Hematopoietic multipotent progenitor cell treated with erythropoietin and hydrocortisone succinate and interleukin-3 and kit ligand, for 15 days (in vitro differentiated cells): ENCODE data around the gene GRIN1.

ENCODE experiments used
- DNase-seq: peaks from one replicate; pipeline ENCODE4 v3.0.0-alpha.2; 2015; ENCODE audit warnings: low spot score

GRIN1 gene

DNA sequence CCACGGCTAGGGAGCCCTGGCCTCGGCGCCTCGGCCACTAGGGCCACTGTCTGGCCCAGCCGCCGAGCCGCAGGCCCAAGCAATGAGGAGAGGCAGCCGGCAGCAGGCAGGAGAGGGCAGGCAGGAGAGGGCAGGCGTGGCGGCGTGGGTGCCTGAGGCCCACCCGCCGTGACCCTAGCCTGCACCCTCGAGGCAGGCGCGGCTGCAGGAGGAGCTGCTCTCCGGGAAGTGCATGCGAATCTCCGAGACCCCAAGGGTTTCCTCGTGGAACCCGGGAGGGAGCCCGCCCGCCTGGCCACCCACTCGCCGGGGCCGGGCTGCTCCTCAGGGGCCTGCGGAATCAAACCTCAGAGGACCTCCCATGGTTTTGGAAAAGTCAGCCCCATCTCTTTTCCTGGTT, 9.3 kb downstream of the GRIN1 start:
- no peak for DNase-seq

DNA sequence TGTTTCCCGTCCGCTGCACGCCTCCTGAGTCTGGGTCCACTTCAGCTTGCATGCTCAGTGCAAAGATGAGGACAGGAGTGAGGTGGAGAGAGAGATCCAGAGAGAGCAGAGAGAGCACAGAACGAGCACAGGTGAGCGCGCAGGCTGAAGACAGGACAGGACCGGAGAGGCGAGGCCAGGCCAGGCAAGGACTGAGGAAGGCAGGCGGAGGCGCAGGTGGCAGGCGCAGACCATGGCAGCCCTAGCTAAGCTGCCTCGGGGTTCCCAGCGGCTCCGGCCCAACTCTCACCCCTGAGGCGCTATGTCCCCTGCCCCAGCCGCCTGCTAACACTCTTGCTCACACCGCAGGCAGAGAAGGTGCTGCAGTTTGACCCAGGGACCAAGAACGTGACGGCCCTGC, 9.7 kb downstream of the GRIN1 start:
- DNase-seq, result no peak

DNA sequence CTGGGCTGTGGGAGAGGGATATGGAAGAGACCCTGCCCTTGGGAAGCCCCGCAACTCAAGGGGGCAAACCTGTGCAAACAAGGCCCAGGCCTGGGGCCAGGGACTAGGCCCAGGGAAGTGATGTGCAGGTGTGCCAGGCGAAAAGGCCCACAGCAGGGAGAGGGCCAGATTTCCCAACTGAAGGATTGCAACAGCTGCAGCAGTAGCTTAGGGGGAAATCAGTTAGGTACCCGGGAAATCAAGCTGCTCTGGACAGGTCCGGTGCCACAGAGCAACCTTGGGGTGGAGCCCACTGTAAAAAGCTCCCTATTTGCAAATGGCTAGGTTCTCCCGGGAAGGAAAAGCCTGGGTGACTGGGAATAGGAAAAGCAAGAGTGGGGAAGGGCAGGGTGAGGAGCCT, 10.4 kb downstream of the GRIN1 start:
- DNase-seq, result no peak

DNA sequence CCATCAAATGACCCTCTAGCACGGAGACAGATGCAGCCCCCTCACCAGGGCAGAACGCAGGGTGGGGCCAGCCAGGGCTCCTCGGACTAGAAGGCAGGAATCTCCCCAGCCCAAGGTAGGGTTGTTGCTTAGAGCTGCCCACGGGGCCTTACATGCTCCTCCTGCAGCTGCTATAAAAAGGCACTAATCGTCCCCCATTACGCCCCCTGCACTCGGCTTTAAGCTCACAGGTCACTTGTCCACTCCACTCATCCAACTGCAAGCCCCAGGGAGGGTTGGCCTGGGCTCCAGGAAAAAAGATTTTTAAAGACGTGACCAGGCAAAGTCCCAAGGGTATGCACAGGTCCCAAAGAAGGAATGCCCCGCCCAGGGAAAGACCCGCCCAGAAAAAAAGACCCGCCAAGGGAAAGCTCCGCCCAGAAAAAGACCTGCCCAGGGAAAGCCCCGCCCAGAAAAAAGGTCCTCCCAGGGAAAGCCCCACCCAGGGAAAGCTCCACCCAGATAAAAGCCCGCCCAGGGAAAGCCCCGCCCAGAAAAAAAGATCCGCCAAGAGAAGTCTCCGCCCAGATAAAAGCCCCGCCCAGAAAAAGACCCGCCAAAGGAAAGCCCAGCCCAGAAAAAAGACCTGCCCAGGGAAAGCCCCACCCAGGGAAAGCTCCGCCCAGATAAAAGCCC, 11.1 kb downstream of the GRIN1 start:
- DNase-seq, result no peak

DNA sequence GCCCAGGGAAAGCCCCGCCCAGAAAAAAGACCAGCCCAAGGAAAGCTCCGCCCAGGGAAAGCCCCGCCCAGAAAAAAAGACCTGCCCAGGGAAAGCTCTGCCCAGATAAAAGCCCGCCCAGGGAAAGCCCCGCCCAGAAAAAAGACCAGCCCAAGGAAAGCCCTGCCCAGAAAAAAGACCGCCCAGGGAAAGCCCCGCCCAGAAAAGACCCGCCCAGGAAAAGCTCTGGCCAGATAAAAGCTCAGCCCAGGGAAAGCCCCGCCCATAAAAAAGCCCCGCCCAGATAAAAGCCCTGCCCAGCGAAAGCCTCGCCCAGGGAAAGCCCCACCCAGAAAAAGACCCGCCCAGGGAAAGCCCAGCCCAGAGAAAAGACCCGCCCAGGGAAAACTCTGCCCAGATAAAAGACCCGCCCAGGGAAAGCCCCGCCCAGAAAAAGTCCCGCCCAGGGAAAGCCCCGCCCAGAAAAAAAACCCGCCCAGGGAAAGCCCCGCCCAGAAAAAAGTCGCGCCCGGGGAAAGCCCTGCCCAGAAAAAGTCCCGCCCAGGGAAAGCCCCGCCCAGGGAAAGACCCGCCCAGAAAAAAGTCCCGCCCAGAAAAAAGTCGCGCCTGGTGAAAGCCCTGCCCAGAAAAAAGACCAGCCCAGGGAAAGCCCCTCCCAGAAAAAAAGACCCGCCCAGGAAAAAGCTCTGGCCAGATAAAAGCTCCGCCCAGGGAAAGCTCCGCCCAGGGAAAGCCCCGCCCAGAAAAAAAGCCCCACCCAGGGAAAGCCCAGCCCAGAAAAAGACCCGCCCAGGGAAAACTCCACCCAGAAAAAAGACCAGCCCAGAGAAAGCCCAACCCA, 11.9 kb downstream of the GRIN1 start:
- peak; percentile 27 for DNase-seq

DNA sequence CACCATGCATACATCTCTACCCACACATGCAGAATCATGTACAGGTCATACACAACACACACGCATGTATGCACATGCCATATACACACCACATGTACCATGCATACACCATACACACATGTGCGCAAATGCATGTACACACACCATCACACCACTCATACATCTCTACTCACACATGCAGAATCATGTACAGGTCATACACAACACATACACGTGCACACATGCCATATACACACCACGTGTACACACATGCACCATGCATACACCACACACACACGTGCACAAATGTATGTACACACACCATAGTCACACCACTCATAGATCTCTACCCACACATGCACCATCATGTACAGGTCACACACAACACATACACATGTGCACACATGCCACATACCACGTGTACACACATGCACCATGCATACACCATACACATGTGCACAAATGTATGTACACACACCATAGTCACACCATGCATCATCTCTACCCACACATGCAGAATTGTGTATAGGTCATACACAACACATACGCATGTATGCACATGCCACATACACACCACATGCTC, 14.0 kb downstream of the GRIN1 start:
- DNase-seq, result no peak

DNA sequence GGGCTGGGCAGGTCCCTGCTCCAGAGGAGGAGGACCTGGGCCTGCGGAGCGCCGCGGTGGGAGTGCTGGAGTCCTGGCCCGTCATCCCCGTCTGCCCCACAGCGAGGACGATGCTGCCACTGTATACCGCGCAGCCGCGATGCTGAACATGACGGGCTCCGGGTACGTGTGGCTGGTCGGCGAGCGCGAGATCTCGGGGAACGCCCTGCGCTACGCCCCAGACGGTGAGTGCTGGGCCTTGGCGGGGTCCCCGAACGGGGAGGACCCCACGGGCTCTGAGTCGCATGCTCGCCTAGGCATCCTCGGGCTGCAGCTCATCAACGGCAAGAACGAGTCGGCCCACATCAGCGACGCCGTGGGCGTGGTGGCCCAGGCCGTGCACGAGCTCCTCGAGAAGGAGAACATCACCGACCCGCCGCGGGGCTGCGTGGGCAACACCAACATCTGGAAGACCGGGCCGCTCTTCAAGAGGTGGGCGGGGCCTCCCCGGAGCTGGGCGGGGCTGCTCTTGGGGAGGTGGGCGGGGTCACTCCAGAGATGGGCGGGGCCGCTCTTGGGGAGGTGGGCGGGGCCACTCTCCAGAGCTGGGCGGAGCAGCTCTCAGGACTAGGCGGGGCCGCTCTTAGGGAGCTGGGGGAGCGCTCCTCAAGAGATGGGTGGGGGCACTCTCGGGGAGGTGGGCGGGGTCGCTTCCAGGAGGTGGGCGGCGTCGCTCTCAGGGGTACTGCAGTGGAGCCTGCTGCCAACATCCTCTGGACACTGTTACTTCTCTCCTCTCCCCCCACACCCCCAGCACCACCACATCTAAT, 17.8 kb downstream of the GRIN1 start:
- peak; percentile 81 for DNase-seq

DNA sequence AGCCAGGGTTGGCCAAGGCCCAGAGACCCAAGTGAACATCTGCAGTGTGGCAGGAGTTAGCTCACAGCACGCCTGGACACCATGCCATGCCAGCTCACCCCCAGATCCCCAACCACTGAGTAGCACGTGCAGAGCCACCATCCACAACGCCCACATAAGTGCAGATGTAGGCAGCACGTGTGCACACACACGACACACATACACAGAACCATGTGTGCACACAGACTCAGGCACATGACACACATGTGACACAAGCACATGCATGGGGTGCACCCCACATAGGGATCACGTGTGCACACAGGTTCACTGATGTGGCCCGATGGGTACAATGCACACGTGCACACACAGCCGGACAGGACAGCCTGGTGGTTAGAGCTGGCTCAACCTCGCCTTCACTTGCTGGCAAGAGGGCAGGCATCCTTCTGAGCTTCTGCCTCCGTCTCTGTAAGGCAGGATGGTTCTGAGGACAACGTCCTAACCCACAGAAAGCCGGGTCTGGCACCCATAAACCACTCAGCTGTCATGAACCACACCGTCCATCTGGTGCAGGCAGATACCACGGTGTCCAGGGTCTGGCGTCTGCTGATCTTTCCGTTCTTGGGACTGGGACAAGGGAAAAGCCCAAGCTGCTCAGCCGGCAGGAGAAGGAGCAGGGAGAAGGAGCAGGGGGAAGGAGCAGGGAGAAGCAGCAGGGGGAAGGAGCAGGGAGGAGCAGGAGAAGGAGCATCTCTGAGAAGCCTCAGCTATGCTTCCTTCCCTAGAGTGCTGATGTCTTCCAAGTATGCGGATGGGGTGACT, 18.9 kb downstream of the GRIN1 start:
- DNase-seq, result no peak

DNA sequence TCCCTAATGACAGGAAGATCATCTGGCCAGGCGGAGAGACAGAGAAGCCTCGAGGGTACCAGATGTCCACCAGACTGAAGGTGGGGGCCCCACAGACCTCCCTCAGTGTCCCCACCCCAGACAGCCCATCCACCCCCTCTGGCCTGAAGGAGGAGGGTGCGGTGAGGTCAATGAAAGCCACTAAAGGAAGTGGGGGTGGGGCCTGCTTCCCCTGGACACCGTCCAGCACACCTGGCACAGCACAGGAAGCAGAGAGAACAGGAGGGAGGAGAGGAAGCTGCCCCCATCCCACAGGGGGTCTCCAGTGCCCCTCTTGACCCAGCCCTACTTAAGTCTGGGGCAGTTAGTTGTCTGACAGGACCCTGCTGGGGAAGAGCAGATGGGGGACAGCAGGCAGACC, 19.7 kb downstream of the GRIN1 start:
- DNase-seq, result no peak

DNA sequence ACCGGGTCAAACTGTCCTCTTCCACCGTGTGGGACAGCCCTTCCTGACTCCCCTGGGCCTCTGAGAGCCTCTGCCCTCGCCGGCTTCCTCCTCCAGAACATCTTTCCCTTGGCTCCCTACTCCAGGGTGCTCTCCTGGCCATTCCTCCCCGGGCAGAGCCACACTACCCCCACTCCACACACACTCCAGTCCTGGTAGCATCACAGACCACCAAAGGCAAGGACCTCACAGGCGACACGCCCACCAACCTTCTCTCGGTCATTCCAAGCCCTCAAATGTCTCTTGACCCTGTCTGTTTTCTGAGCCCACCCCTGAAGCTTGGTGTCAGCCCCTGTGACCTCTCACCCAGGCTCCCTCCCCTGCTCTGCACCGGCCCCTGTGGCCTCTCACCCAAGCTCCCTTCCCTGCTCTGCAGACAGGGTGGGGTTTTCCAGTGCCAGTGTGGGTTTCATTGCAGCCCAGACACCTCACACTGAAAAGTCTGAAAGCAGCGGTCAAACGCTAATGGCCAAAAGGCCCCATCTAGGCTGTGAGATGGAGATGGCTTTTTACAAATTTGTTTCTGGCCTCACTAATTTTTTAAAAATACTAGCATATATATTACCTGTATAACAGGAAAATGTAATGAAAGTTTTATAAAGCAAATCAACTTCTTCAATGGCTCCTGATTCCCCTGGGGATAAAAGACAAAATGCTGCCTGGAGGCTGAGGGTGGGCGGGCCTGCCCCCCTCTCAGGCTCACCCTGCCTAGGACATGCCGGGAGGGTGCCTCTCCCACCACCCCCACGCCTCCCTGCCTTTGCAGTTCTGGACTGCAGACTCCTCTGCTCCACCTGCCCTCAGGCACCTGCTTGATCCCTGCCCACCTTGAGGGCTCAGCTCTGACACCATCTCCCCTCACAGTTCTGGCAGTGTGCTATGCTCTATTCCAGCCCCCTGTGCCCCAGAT, 20.4 kb downstream of the GRIN1 start:
- DNase-seq, result no peak

DNA sequence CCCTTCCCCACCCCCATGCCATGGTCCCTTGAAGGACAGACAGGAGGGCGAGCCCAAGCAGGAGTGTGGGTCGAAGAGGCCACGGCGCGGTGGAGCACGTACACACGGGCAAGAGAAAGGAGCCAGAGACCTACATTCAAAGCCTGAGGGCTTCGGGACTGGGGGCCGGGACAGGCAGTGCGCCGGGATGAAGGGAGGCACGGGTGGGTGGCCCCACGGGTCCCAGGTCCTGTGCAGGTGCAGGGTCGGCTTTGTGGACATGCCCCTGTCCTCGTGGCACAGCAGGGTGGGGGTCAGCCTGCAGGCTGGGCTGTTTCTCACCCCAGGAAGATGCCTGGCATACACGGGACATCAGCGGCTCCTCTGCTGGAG, 21.1 kb downstream of the GRIN1 start:
- DNase-seq, result no peak

DNA sequence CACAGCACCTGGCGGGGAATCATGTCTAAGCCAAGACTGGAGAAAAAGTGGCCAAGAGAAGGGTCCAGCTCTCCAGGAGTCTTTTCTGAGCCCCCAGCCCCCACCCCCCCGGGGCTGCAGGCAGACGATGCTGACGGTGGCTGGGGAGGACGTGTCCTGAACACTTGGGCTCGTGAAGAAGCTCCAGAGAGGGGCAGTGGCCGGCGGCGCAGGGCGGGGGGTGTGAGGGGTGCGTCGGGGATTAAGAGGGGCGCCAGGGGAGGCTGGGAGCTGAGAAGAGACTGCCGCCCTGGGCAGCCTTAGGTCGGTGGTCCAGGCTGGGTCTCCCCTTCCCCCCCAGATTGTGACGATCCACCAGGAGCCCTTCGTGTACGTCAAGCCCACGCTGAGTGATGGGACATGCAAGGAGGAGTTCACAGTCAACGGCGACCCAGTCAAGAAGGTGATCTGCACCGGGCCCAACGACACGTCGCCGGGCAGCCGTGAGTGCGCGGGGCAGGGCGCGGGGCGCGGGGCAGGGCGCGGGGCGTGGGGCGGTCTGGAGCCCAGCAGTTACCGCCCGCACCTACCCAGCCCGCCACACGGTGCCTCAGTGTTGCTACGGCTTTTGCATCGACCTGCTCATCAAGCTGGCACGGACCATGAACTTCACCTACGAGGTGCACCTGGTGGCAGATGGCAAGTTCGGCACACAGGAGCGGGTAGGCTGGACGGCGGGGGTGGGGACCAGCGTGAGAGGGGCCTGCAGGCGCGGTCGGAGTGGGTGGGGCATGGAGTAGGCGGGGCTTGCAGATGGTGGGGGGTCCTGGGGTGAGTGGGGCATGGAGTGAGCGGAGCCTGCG, 22.0 kb downstream of the GRIN1 start:
- DNase-seq, result no peak

DNA sequence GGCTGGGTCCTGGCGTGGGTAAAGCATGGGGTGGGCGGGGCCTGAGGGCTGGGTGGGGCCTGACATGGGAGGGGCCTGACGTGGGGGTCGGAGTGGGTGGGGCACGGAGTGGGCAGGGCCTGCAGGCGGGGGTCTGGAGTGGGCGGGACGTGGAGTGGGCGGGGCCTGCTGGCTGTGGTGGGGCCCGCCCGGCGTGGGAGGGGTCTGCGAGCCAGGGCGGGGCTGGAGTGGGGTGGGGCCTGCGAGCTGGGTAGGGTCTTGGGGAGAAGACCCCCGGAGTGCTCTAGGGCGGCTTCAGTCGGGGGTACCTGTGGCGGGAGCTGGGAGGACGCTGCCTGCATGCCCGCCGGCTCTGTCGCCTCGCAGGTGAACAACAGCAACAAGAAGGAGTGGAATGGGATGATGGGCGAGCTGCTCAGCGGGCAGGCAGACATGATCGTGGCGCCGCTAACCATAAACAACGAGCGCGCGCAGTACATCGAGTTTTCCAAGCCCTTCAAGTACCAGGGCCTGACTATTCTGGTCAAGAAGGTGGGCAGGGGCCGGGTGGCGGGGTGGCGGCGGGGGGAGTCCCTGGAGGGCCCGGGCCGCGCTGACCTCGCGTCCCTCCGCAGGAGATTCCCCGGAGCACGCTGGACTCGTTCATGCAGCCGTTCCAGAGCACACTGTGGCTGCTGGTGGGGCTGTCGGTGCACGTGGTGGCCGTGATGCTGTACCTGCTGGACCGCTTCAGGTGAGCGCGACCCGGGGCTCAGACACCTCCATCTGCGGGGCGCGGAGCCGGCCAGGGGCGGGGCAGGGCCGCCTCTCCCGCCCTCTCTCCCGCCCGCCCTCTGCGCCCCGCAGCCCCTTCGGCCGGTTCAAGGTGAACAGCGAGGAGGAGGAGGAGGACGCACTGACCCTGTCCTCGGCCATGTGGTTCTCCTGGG, 22.9 kb downstream of the GRIN1 start:
- DNase-seq, result no peak

DNA sequence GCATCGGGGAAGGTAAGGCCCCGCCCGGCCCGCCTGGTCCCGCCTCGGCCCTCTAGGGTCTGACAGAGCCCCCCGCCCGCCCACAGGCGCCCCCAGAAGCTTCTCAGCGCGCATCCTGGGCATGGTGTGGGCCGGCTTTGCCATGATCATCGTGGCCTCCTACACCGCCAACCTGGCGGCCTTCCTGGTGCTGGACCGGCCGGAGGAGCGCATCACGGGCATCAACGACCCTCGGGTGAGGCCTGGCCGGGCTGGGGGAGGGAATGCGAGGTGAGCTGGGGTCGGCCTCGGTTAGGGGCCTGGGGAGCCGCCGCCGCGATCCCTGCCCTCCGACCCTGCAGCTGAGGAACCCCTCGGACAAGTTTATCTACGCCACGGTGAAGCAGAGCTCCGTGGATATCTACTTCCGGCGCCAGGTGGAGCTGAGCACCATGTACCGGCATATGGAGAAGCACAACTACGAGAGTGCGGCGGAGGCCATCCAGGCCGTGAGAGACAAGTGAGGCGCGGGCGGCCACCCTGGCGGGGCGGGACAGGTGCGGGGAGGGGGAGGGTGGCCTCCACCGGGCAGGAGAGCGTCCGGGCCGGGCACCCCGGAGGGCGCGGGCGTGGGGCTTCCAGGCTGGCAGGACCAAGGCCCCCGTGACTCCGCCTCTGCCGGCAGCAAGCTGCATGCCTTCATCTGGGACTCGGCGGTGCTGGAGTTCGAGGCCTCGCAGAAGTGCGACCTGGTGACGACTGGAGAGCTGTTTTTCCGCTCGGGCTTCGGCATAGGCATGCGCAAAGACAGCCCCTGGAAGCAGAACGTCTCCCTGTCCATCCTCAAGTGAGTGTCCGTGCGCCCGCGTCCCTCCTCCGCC, 23.8 kb downstream of the GRIN1 start:
- DNase-seq, result no peak

DNA sequence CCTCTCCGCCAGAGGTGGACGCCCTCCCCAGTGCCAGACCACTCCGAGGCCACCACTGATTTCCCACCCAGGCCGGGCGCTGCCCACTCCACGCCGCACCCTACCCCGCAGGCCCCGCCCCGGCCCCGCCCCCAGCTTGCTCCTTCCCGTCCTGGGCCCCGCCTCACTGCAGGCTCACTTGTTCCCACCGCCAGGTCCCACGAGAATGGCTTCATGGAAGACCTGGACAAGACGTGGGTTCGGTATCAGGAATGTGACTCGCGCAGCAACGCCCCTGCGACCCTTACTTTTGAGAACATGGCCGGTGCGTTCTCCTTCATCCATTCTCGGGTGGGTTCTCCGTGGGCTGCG, 24.4 kb downstream of the GRIN1 start:
- no peak for DNase-seq

DNA sequence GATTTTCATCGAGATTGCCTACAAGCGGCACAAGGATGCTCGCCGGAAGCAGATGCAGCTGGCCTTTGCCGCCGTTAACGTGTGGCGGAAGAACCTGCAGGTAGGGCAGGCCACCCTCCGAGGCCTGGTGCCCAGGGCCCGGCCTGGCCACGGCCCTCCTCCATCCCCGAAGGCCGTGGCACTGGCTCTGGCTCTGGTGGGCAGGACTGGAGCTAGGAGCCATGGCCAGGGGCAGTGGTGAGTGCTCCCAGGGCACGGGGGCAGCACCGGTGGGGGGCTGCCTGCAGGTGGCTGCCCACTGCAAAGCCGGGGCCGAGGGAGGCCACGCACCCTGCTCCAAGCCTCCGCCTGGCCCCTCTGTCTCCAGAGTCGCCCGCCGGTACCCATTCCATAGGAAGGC, 24.9 kb downstream of the GRIN1 start:
- no peak for DNase-seq

DNA sequence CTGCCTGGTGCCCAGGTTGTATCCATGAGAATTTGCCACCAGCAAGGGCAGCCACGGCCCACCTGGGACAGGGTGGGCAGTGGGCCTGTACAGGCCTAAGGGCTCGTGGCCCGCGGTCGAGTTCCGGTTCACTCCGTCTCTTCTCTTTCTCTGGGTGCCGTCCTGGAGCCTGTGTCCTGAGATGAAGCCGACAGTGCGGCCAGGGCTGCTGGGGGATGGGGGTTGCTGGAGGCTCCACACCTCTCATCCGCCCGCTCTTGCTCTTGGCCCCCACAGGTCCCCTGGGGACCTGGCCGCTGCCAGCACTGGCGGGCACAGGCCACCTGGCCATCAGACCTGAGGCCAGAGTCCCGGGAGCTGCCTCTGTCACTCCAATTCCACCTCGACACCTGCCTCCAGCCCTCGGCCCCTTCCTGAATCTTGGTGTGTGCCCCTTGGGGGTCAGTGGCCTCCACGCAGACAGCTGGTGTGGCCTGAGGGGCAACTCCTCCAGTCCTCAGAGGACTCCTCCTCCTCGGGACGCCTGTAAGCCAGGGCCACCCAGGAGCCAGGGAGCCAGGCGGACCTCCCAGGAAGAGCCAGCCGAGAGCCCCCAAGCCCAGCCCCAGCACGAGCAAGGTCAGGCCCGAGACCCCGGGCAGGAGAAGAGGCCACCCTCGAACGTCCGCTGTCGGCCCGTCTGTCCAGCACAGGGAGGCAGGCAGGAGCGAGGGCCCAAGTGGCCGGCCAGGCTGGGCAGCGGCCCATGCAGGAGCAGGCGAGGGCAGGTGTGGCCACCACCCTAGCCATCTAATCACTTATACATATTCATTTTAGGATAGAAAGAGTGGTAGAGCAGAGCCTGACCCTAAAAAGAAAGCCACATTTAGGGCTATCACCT, 25.7 kb downstream of the GRIN1 start:
- DNase-seq, result no peak
